NB4 (cell line): ENCODE data around the gene PPT2.

Experiments used
- MYC ChIP-seq: IDR thresholded peaks from 2 replicates; pipeline ENCODE4 v1.6.1; 2011; ENCODE audit warnings: low read depth, low read length
- POLR2A ChIP-seq: IDR thresholded peaks from 2 replicates; pipeline ENCODE4 v1.6.1; 2011; ENCODE audit warnings: mild to moderate bottlenecking; ENCODE audit not compliant: insufficient read length; ENCODE audit errors: extremely low read depth
- TF ChIP-seq, protein P1 (sequence below): IDR thresholded peaks from 2 replicates; pipeline ENCODE4 v1.6.1; 2011; ENCODE audit warnings: low read depth, low read length
- TF ChIP-seq, protein P2 (sequence below): IDR thresholded peaks from one replicate; pipeline ENCODE4 v1.5.1; 2012; ENCODE audit warnings: low read depth, low read length

GRCh38 chr6:32126880-32127279 lies 27.1 kb upstream of the PPT2 start:
- TF ChIP-seq, protein P1, sequence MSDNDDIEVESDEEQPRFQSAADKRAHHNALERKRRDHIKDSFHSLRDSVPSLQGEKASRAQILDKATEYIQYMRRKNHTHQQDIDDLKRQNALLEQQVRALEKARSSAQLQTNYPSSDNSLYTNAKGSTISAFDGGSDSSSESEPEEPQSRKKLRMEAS: no peak
- TF ChIP-seq, protein P2, sequence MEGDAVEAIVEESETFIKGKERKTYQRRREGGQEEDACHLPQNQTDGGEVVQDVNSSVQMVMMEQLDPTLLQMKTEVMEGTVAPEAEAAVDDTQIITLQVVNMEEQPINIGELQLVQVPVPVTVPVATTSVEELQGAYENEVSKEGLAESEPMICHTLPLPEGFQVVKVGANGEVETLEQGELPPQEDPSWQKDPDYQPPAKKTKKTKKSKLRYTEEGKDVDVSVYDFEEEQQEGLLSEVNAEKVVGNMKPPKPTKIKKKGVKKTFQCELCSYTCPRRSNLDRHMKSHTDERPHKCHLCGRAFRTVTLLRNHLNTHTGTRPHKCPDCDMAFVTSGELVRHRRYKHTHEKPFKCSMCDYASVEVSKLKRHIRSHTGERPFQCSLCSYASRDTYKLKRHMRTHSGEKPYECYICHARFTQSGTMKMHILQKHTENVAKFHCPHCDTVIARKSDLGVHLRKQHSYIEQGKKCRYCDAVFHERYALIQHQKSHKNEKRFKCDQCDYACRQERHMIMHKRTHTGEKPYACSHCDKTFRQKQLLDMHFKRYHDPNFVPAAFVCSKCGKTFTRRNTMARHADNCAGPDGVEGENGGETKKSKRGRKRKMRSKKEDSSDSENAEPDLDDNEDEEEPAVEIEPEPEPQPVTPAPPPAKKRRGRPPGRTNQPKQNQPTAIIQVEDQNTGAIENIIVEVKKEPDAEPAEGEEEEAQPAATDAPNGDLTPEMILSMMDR: no peak
- no peak for TF ChIP-seq MYC
- TF ChIP-seq POLR2A: no peak
